ENCODE results near the gene EID2B. TPM values are rescaled to one million over a fixed set of nuclear protein-coding genes. Genes with fewer than 3 reads are reported as not detected.

The EID2B gene
- total RNA-seq: 2.9 and 3.8 TPM in 2 replicates

- intact Hi-C loops (cut with micrococcal nuclease): loop anchor here (1.0 to 10.0 kb wide), 7 partner anchors 29 to 408 kb away; partner anchors contain the start of genes PAK4, PLEKHG2 and TIMM50
Observed at GRCh38 chr19:39532233-39533002, at the start of gene EID2B. TSS of gene EID2B (minus strand) at chr19:39532852. CDS start at chr19:39532802, 50 bp downstream.

- intact Hi-C loops (cut with micrococcal nuclease): no loop called here
Observed at GRCh38 chr19:39582442-39582841, 49.8 kb upstream of the EID2B start.

GRCh38 chr19:39568604-39569003 lies 36.0 kb upstream of the EID2B start:
- intact Hi-C loops (cut with micrococcal nuclease): no loop called here

GRCh38 chr19:39566064-39566463 lies 33.4 kb upstream of the EID2B start:
- intact Hi-C loops (cut with micrococcal nuclease): no loop called here

- intact Hi-C loops (cut with micrococcal nuclease): no loop called here
Observed at GRCh38 chr19:39563408-39563807, 30.8 kb upstream of the EID2B start.

GRCh38 chr19:39558624-39559117 lies 26.0 kb upstream of the EID2B start:
- intact Hi-C loops (cut with micrococcal nuclease): no loop called here

- intact Hi-C loops (cut with micrococcal nuclease): no loop called here
Observed at GRCh38 chr19:39557811-39558623, 25.4 kb upstream of the EID2B start.

GRCh38 chr19:39555883-39556282 lies 23.2 kb upstream of the EID2B start:
- intact Hi-C loops (cut with micrococcal nuclease): no loop called here

GRCh38 chr19:39554701-39555311 lies 22.2 kb upstream of the EID2B start:
- intact Hi-C loops (cut with micrococcal nuclease): no loop called here

- intact Hi-C loops (cut with micrococcal nuclease): no loop called here
Observed at GRCh38 chr19:39553082-39553652, 20.5 kb upstream of the EID2B start.

GRCh38 chr19:39550197-39550596 lies 17.5 kb upstream of the EID2B start:
- intact Hi-C loops (cut with micrococcal nuclease): loop anchor here (2.0 kb wide), 1 partner anchor 217 kb away; no protein-coding TSS in a partner anchor

- intact Hi-C loops (cut with micrococcal nuclease): no loop called here
Observed at GRCh38 chr19:39546599-39546998, 13.9 kb upstream of the EID2B start.

GRCh38 chr19:39544911-39545310 lies 12.3 kb upstream of the EID2B start:
- intact Hi-C loops (cut with micrococcal nuclease): loop anchor here (5.0 kb wide), 1 partner anchor 302 kb away; the partner anchor contains the start of gene FBL

GRCh38 chr19:39544226-39544903 lies 11.7 kb upstream of the EID2B start:
- intact Hi-C loops (cut with micrococcal nuclease): loop anchor here (5.0 kb wide), 1 partner anchor 303 kb away; the partner anchor contains the start of gene FBL

GRCh38 chr19:39543477-39543857 lies 10.8 kb upstream of the EID2B start:
- intact Hi-C loops (cut with micrococcal nuclease): loop anchor here (5.0 kb wide), 1 partner anchor 304 kb away; the partner anchor contains the start of gene FBL

- intact Hi-C loops (cut with micrococcal nuclease): loop anchor here (5.0 kb wide), 1 partner anchor 305 kb away; the partner anchor contains the start of gene FBL
Observed at GRCh38 chr19:39542206-39542605, 9.6 kb upstream of the EID2B start.

GRCh38 chr19:39540333-39540673 lies 7.7 kb upstream of the EID2B start:
- intact Hi-C loops (cut with micrococcal nuclease): loop anchor here (5.0 kb wide), 1 partner anchor 307 kb away; the partner anchor contains the start of gene FBL

- intact Hi-C loops (cut with micrococcal nuclease): loop anchor here (5.0 to 10.0 kb wide), 2 partner anchors 308 to 415 kb away; partner anchors contain the start of genes FBL and PAK4
Observed at GRCh38 chr19:39539518-39540332, 7.1 kb upstream of the EID2B start, which contains the start of gene EID2. TSS of gene EID2 (minus strand) at chr19:39540161. CDS start at chr19:39540079, 82 bp downstream.

- intact Hi-C loops (cut with micrococcal nuclease): loop anchor here (10.0 kb wide), 1 partner anchor 414 kb away; the partner anchor contains the start of gene PAK4
Observed at GRCh38 chr19:39539165-39539517, 6.5 kb upstream of the EID2B start.
